Glutamatergic neuron (in vitro differentiated cells): ENCODE measurements around the gene DNAI4. TPM values are rescaled to one million over a fixed set of nuclear protein-coding genes. Genes with fewer than 3 reads are reported as not detected.
A peak's percentile ranks its signal among the peaks of the same experiment; 100 is the strongest.
"Not testable (repeated sequence)": the region's sequence is repeated elsewhere in the genome, so short reads cannot be mapped to it uniquely, and the experiment has no call there.

ENCODE experiments used
- DNase-seq: peaks from one replicate; pipeline ENCODE4 v3.0.0; 2022
- H3K27ac Mint-ChIP-seq: one replicate; pipeline ENCODE4 v1.8.0; 2020; ENCODE audit warnings: mild to moderate bottlenecking, mixed read lengths, inconsistent platforms; ENCODE audit not compliant: unreplicated experiment
- H3K27me3 Mint-ChIP-seq: one replicate; pipeline ENCODE4 v1.8.0; 2020; ENCODE audit warnings: mild to moderate bottlenecking, moderate library complexity, mixed read lengths, inconsistent platforms; ENCODE audit not compliant: unreplicated experiment
- H3K36me3 Mint-ChIP-seq: one replicate; pipeline ENCODE4 v1.8.0; 2020; ENCODE audit warnings: mild to moderate bottlenecking, mixed read lengths, inconsistent platforms; ENCODE audit not compliant: unreplicated experiment
- H3K4me1 Mint-ChIP-seq: one replicate; pipeline ENCODE4 v1.8.0; 2020; ENCODE audit warnings: mild to moderate bottlenecking, low read depth, mixed read lengths, inconsistent platforms; ENCODE audit not compliant: unreplicated experiment
- H3K4me3 Mint-ChIP-seq: one replicate; pipeline ENCODE4 v1.8.0; 2020; ENCODE audit warnings: mild to moderate bottlenecking, mixed read lengths, inconsistent platforms; ENCODE audit not compliant: unreplicated experiment
- H3K9me3 Mint-ChIP-seq: one replicate; pipeline ENCODE4 v1.8.0; 2020; ENCODE audit warnings: mild to moderate bottlenecking, moderate library complexity, mixed read lengths, inconsistent platforms; ENCODE audit not compliant: unreplicated experiment
- CTCF ChIP-seq: fragments of 200-600 bp; sonication (generic); IDR thresholded peaks from one replicate; pipeline ENCODE4 v1.5.0; 2021; ENCODE audit not compliant: partially characterized antibody, unreplicated experiment
- long read RNA-seq: library from polyadenylated mRNA; unstranded; transcript quantifications from one replicate; pipeline ENCODE4 v2.0.0, GENCODE V29; 2020; ENCODE audit not compliant: unreplicated experiment
- total RNA-seq: library from RNA; stranded (reverse); fragmentation: NEBNext Ultra II Directional; extraction: Animal tissue kit (Norgen Biotek cat#: 25700); gene quantifications from one replicate; pipeline ENCODE4 v1.2.1, GENCODE V29; 2021; ENCODE audit not compliant: unreplicated experiment

DNAI4 gene
- total RNA-seq: 0.78 TPM
- long read RNA-seq: 0 reads

GRCh38 chr1:66924756-66925557 is at the start of gene DNAI4, which contains the start of gene MIER1:
TSS of gene DNAI4 (minus strand) at chr1:66924856. CDS start at chr1:66924831, 25 bp downstream.
TSS of gene MIER1 (plus strand) at chr1:66924990. CDS start at chr1:66925029, 39 bp downstream.
- Mint-ChIP-seq H3K27ac (peak within 1 kb of the TSS; percentile 95), H3K4me3 (peak within 1 kb of the TSS; percentile 94), H3K36me3 (no peaks in the 10 kb centered on the region), H3K9me3 (peaks cover 8% of the 10 kb centered on the region), H3K27me3 (peaks cover 5% of the 10 kb centered on the region), H3K4me1 (peaks cover 17% of the 10 kb centered on the region)
- TF ChIP-seq CTCF: no peak
- peak; percentile 99 for DNase-seq

- Mint-ChIP-seq H3K4me1 (no peaks in the 10 kb centered on the region), H3K27ac (no peak overlapping the region), H3K36me3 (peaks cover 15% of the 10 kb centered on the region), H3K9me3 (no peaks in the 10 kb centered on the region), H3K27me3 (no peaks in the 10 kb centered on the region), H3K4me3 (no peak overlapping the region)
- DNase-seq: no peak
- TF ChIP-seq CTCF: no peak
Measured at GRCh38 chr1:66968574-66968973, 43.9 kb upstream of the DNAI4 start.

- H3K27me3 Mint-ChIP-seq, H3K9me3 Mint-ChIP-seq, H3K4me1 Mint-ChIP-seq, H3K27ac Mint-ChIP-seq, H3K4me3 Mint-ChIP-seq, DNase-seq: not testable (repeated sequence)
- H3K36me3 Mint-ChIP-seq: peaks cover 15% of the 10 kb centered on the region
Measured at GRCh38 chr1:66966188-66966873, 41.7 kb upstream of the DNAI4 start.

- H3K27me3 Mint-ChIP-seq: no peaks in the 10 kb centered on the region
- no peak for DNase-seq
- no peaks in the 10 kb centered on the region for H3K4me1 Mint-ChIP-seq
- H3K4me3 Mint-ChIP-seq: no peak overlapping the region
- no peak for TF ChIP-seq CTCF
- no peak overlapping the region for H3K27ac Mint-ChIP-seq
- H3K9me3 Mint-ChIP-seq: no peaks in the 10 kb centered on the region
- no peaks in the 10 kb centered on the region for H3K36me3 Mint-ChIP-seq
Measured at GRCh38 chr1:66957938-66958337, 33.3 kb upstream of the DNAI4 start.

- Mint-ChIP-seq H3K9me3 (no peaks in the 10 kb centered on the region), H3K36me3 (no peaks in the 10 kb centered on the region), H3K27ac (no peak overlapping the region), H3K4me1 (no peaks in the 10 kb centered on the region), H3K27me3 (no peaks in the 10 kb centered on the region), H3K4me3 (no peak overlapping the region)
- no peak for TF ChIP-seq CTCF
- DNase-seq: no peak
Measured at GRCh38 chr1:66954208-66954607, 29.6 kb upstream of the DNAI4 start.
